ENCODE data around the gene DNA2.

DNA sequence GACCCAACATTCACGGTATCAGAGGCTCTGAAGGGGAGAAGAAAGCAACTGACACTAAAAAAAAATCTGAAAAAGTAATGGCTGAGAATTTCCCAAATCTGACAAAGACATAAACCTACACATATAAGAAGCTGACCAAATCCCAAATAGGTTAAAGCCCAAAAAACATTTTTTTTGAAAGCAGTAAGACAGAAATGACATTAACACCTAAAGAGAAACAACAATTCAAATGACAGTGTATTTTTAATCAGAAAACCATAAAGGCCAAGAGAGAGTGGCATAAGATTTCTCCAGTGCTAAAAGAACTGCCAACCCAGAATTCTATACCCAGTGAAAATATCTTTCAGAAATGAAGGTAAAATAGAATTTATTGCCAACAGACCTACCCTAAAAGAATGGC lies 100.2 kb downstream of the DNA2 start:
- no peak for TF ChIP-seq POLR2A (IDR thresholded peaks at IDR 0.05; ENCODE audit: low read length)
- TF ChIP-seq GATA1 (IDR thresholded peaks at IDR 0.05; ENCODE audit: low read depth, low read length): no peak

All from erythroblast (primary cell).